Measurements from ENCODE around the gene CBLB.
A peak's percentile ranks its signal among the peaks of the same experiment; 100 is the strongest.

Gene CBLB

GRCh38 chr3:105868742-105869530, at the start of gene CBLB:
Gene CBLB (minus strand): TSS chr3:105869012. CDS start chr3:105867577, 1,435 bp downstream.
- Histone ChIP-seq H3K36me3 (ENCODE audit: insufficient read depth, low read length) (peaks cover 11% of the 10 kb centered on the region), H2AFZ (ENCODE audit: low read length, unreplicated experiment) (peak within 1 kb of the TSS; percentile 77), H3K27ac (ENCODE audit: low read depth, low read length) (peak within 1 kb of the TSS; percentile 89), H3K27me3 (ENCODE audit: insufficient read depth, low read length) (no peaks in the 10 kb centered on the region), H3K4me1 (ENCODE audit: control insufficient read depth, insufficient read depth, low read length, unreplicated experiment) (peaks cover 36% of the 10 kb centered on the region), H3K79me2 (ENCODE audit: control insufficient read depth, insufficient read depth, low read length, unreplicated experiment) (peaks cover 44% of the 10 kb centered on the region), H3K4me3 (ENCODE audit: low read depth, low read length) (peak within 1 kb of the TSS; percentile 93)

- H3K4me3 ChIP-seq (ENCODE audit: low read depth, low read length), result no peak overlapping the region
- no peaks in the 10 kb centered on the region for H3K27me3 ChIP-seq (ENCODE audit: insufficient read depth, low read length)
- no peaks in the 10 kb centered on the region for H3K79me2 ChIP-seq (ENCODE audit: control insufficient read depth, insufficient read depth, low read length, unreplicated experiment)
- H3K4me1 ChIP-seq (ENCODE audit: control insufficient read depth, insufficient read depth, low read length, unreplicated experiment), result no peaks in the 10 kb centered on the region
- peaks cover 6% of the 10 kb centered on the region; the same call in 1 of the 2 replicates for H3K36me3 ChIP-seq (ENCODE audit: insufficient read depth, low read length)
- no peak overlapping the region for H2AFZ ChIP-seq (ENCODE audit: low read length, unreplicated experiment)
- H3K27ac ChIP-seq (ENCODE audit: low read depth, low read length), result no peak overlapping the region
Measured at GRCh38 chr3:105916767-105917166, 48.0 kb upstream of the CBLB start.

- Histone ChIP-seq H3K36me3 (ENCODE audit: insufficient read depth, low read length) (peaks cover 6% of the 10 kb centered on the region; the same call in 1 of the 2 replicates), H2AFZ (ENCODE audit: low read length, unreplicated experiment) (no peak overlapping the region), H3K4me3 (ENCODE audit: low read depth, low read length) (no peak overlapping the region), H3K79me2 (ENCODE audit: control insufficient read depth, insufficient read depth, low read length, unreplicated experiment) (no peaks in the 10 kb centered on the region), H3K27me3 (ENCODE audit: insufficient read depth, low read length) (no peaks in the 10 kb centered on the region), H3K4me1 (ENCODE audit: control insufficient read depth, insufficient read depth, low read length, unreplicated experiment) (no peaks in the 10 kb centered on the region), H3K27ac (ENCODE audit: low read depth, low read length) (peak overlapping the region; percentile 86)
Measured at GRCh38 chr3:105915524-105915923, 46.7 kb upstream of the CBLB start.

GRCh38 chr3:105913616-105914015, 44.8 kb upstream of the CBLB start:
- H3K4me3 ChIP-seq (ENCODE audit: low read depth, low read length), result no peak overlapping the region
- H3K27me3 ChIP-seq (ENCODE audit: insufficient read depth, low read length), result no peaks in the 10 kb centered on the region
- H3K4me1 ChIP-seq (ENCODE audit: control insufficient read depth, insufficient read depth, low read length, unreplicated experiment), result no peaks in the 10 kb centered on the region
- H2AFZ ChIP-seq (ENCODE audit: low read length, unreplicated experiment), result no peak overlapping the region
- no peaks in the 10 kb centered on the region for H3K79me2 ChIP-seq (ENCODE audit: control insufficient read depth, insufficient read depth, low read length, unreplicated experiment)
- peaks cover 6% of the 10 kb centered on the region; the same call in 1 of the 2 replicates for H3K36me3 ChIP-seq (ENCODE audit: insufficient read depth, low read length)
- H3K27ac ChIP-seq (ENCODE audit: low read depth, low read length), result no peak overlapping the region

- no peaks in the 10 kb centered on the region for H3K79me2 ChIP-seq (ENCODE audit: control insufficient read depth, insufficient read depth, low read length, unreplicated experiment)
- H3K27me3 ChIP-seq (ENCODE audit: insufficient read depth, low read length), result no peaks in the 10 kb centered on the region
- peaks cover 2% of the 10 kb centered on the region for H3K4me1 ChIP-seq (ENCODE audit: control insufficient read depth, insufficient read depth, low read length, unreplicated experiment)
- no peak overlapping the region for H2AFZ ChIP-seq (ENCODE audit: low read length, unreplicated experiment)
- no peak overlapping the region for H3K4me3 ChIP-seq (ENCODE audit: low read depth, low read length)
- H3K27ac ChIP-seq (ENCODE audit: low read depth, low read length), result no peak overlapping the region
- H3K36me3 ChIP-seq (ENCODE audit: insufficient read depth, low read length), result peaks cover 6% of the 10 kb centered on the region; the same call in 1 of the 2 replicates
Measured at GRCh38 chr3:105912891-105913290, 44.1 kb upstream of the CBLB start.

- peaks cover 6% of the 10 kb centered on the region; the same call in 1 of the 2 replicates for H3K36me3 ChIP-seq (ENCODE audit: insufficient read depth, low read length)
- no peaks in the 10 kb centered on the region for H3K79me2 ChIP-seq (ENCODE audit: control insufficient read depth, insufficient read depth, low read length, unreplicated experiment)
- no peak overlapping the region for H2AFZ ChIP-seq (ENCODE audit: low read length, unreplicated experiment)
- H3K4me3 ChIP-seq (ENCODE audit: low read depth, low read length), result no peak overlapping the region
- no peaks in the 10 kb centered on the region for H3K27me3 ChIP-seq (ENCODE audit: insufficient read depth, low read length)
- H3K4me1 ChIP-seq (ENCODE audit: control insufficient read depth, insufficient read depth, low read length, unreplicated experiment), result peaks cover 16% of the 10 kb centered on the region
- no peak overlapping the region for H3K27ac ChIP-seq (ENCODE audit: low read depth, low read length)
Measured at GRCh38 chr3:105911496-105911895, 42.7 kb upstream of the CBLB start.

- Histone ChIP-seq H3K27me3 (ENCODE audit: insufficient read depth, low read length) (no peaks in the 10 kb centered on the region), H3K79me2 (ENCODE audit: control insufficient read depth, insufficient read depth, low read length, unreplicated experiment) (no peaks in the 10 kb centered on the region), H3K4me1 (ENCODE audit: control insufficient read depth, insufficient read depth, low read length, unreplicated experiment) (peaks cover 38% of the 10 kb centered on the region), H3K4me3 (ENCODE audit: low read depth, low read length) (no peak overlapping the region; the same call in 1 of the 2 replicates), H3K36me3 (ENCODE audit: insufficient read depth, low read length) (no peaks in the 10 kb centered on the region), H2AFZ (ENCODE audit: low read length, unreplicated experiment) (peak overlapping the region; percentile 84), H3K27ac (ENCODE audit: low read depth, low read length) (peak overlapping the region; percentile 96)
Measured at GRCh38 chr3:105907777-105908176, 39.0 kb upstream of the CBLB start.

GRCh38 chr3:105906836-105907235, 38.0 kb upstream of the CBLB start:
- Histone ChIP-seq H3K27me3 (ENCODE audit: insufficient read depth, low read length) (no peaks in the 10 kb centered on the region), H3K27ac (ENCODE audit: low read depth, low read length) (peak overlapping the region; percentile 96), H3K36me3 (ENCODE audit: insufficient read depth, low read length) (no peaks in the 10 kb centered on the region), H3K4me1 (ENCODE audit: control insufficient read depth, insufficient read depth, low read length, unreplicated experiment) (peaks cover 38% of the 10 kb centered on the region), H3K79me2 (ENCODE audit: control insufficient read depth, insufficient read depth, low read length, unreplicated experiment) (no peaks in the 10 kb centered on the region), H3K4me3 (ENCODE audit: low read depth, low read length) (no peak overlapping the region; the same call in 1 of the 2 replicates), H2AFZ (ENCODE audit: low read length, unreplicated experiment) (peak overlapping the region; percentile 84)

GRCh38 chr3:105906345-105906744, 37.5 kb upstream of the CBLB start:
- Histone ChIP-seq H3K36me3 (ENCODE audit: insufficient read depth, low read length) (no peaks in the 10 kb centered on the region), H2AFZ (ENCODE audit: low read length, unreplicated experiment) (peak overlapping the region; percentile 70), H3K27ac (ENCODE audit: low read depth, low read length) (peak overlapping the region; percentile 96), H3K4me1 (ENCODE audit: control insufficient read depth, insufficient read depth, low read length, unreplicated experiment) (peaks cover 38% of the 10 kb centered on the region), H3K4me3 (ENCODE audit: low read depth, low read length) (peak overlapping the region; percentile 43; the same call in 1 of the 2 replicates), H3K27me3 (ENCODE audit: insufficient read depth, low read length) (no peaks in the 10 kb centered on the region), H3K79me2 (ENCODE audit: control insufficient read depth, insufficient read depth, low read length, unreplicated experiment) (no peaks in the 10 kb centered on the region)

- H3K36me3 ChIP-seq (ENCODE audit: insufficient read depth, low read length), result no peaks in the 10 kb centered on the region
- peaks cover 38% of the 10 kb centered on the region for H3K4me1 ChIP-seq (ENCODE audit: control insufficient read depth, insufficient read depth, low read length, unreplicated experiment)
- no peaks in the 10 kb centered on the region for H3K79me2 ChIP-seq (ENCODE audit: control insufficient read depth, insufficient read depth, low read length, unreplicated experiment)
- H3K4me3 ChIP-seq (ENCODE audit: low read depth, low read length), result no peak overlapping the region
- peak overlapping the region; percentile 96 for H3K27ac ChIP-seq (ENCODE audit: low read depth, low read length)
- H3K27me3 ChIP-seq (ENCODE audit: insufficient read depth, low read length), result no peaks in the 10 kb centered on the region
- no peak overlapping the region for H2AFZ ChIP-seq (ENCODE audit: low read length, unreplicated experiment)
Measured at GRCh38 chr3:105905328-105905727, 36.5 kb upstream of the CBLB start.
